HepG2 (cell line): ENCODE measurements around the gene CATSPERD. TPM values are rescaled to one million over a fixed set of nuclear protein-coding genes. Genes with fewer than 3 reads are reported as not detected.

Experiments
- RERE ChIP-seq: IDR thresholded peaks from 2 replicates; pipeline ENCODE4 v1.6.1; 2016; ENCODE audit warnings: low read depth, missing genetic modification reagents, missing compliant biosample characterization
- SNRNP70 ChIP-seq: fragments of 200-400 bp; formaldehyde crosslinking; IDR thresholded peaks from 2 replicates; pipeline ENCODE4 v1.6.1; 2017; ENCODE audit warnings: mild to moderate bottlenecking, low read depth, low read length, moderate library complexity
- TOPORS ChIP-seq: sonication (generic); formaldehyde crosslinking; IDR thresholded peaks from 2 replicates; pipeline ENCODE4 v1.8.0; 2023; ENCODE audit warnings: mild to moderate bottlenecking, missing genetic modification reagents
- TP53 ChIP-seq: sonication (generic); formaldehyde crosslinking; conservative IDR thresholded peaks from 2 replicates; pipeline ENCODE4 v1.4.0; 2020; ENCODE audit warnings: missing genetic modification reagents
- ZNF251 ChIP-seq: sonication (generic); formaldehyde crosslinking; IDR thresholded peaks from 2 replicates; pipeline ENCODE4 v1.9.0; 2021; ENCODE audit warnings: mild to moderate bottlenecking, missing genetic modification reagents
- ZNF337 ChIP-seq: sonication (generic); formaldehyde crosslinking; IDR thresholded peaks from 2 replicates; pipeline ENCODE4 v1.5.1; 2020; ENCODE audit warnings: missing genetic modification reagents, low read depth, mild to moderate bottlenecking, borderline replicate concordance
- ZNF354B ChIP-seq: sonication (generic); formaldehyde crosslinking; IDR thresholded peaks from 2 replicates; pipeline ENCODE4 v1.8.0; 2022; ENCODE audit warnings: mild to moderate bottlenecking, missing genetic modification reagents
- ZNF407 ChIP-seq: sonication (generic); formaldehyde crosslinking; IDR thresholded peaks from one replicate; pipeline ENCODE4 v1.5.1; 2020; ENCODE audit warnings: mild to moderate bottlenecking, missing genetic modification reagents; ENCODE audit errors: not compliant biosample characterization
- ZNF672 ChIP-seq: sonication (generic); formaldehyde crosslinking; IDR thresholded peaks from 2 replicates; pipeline ENCODE4 v1.8.1; 2022; ENCODE audit warnings: missing genetic modification reagents
- ZNF710 ChIP-seq: sonication (generic); formaldehyde crosslinking; IDR thresholded peaks from 2 replicates; pipeline ENCODE4 v1.5.0; 2020; ENCODE audit warnings: mild to moderate bottlenecking, missing genetic modification reagents, borderline replicate concordance
- polyA plus RNA-seq, 8 experiments: library from polyadenylated mRNA; depleted of rRNA in 3 of 8; stranded (reverse) in 7 of 8; unstranded in 1 of 8; fragments of >200 nt; fragmentation: Illumina TruSeq in 4 of 8; extraction: Trizol in 4 of 8; gene quantifications; 2 replicates each; pipeline versions ENCODE4 v1.2.1 to v1.2.3, GENCODE V29; 2011 to 2016; ENCODE audit warnings: low read depth in 4 of 8, missing spikeins in 1 of 8, mixed read lengths in 1 of 8; ENCODE audit not compliant: insufficient read depth in 1 of 8
- total RNA-seq, 5 experiments: library from RNA; depleted of rRNA; stranded (reverse); fragments of >200 nt; fragmentation: Illumina TruSeq; extraction: Trizol; gene quantifications; 2 replicates each; pipeline ENCODE4 v1.2.3, GENCODE V29; 2016; ENCODE audit warnings: low read depth in 1 of 5

CATSPERD gene
- total and polyA plus RNA-seq, 2 of the 13 experiments (the other 11 are each of a cell fraction or from before 2014, with no cell fraction given): 0.04 TPM; not detected in 1

DNA sequence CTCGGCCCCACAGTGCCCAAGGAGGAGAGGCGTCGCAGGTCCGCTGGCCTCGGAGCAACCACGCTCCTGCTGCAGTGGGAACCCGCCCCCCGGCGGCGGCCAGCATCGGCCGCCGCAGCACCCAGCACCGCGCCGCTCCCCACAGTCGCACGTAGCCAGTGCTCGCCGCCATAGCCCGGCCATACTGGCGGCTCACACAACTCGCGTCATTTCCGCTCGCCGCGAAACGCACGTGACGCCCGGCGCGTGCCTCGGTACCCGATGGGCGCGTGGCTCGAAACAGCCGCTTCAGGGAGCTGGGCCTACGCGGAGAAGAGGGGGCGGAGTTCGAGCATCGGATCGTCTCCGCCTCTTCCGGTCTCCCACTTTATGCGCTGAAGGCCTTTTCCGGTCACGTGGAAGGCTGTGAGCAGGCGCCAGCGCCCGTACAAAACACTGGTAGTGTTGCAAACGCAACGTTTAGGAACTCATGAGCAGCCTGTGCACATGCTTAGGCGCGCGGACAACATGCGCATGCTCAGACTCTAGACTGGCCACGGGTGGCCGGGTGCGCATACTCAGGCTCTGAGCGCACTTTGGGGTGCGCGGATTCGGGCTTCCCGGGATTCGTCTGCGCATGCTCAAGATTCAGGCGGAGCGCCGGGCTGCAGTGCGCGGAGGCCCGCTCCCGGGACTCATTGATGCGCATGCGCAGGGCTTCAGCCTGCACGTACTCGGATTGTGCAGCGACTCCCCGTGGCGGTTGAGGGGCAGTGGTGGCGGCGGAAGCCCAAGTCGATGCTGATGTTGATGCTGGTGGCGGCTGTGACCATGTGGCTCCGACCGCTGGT, at the start of gene CATSPERD, which contains the start of gene LONP1 (continued):
- TF ChIP-seq RERE (CRISPR knock-in tag): peak; percentile 39; the same call in 1 of the 2 replicates
- TF ChIP-seq ZNF251: no peak
- TF ChIP-seq SNRNP70: no peak
- no peak for TF ChIP-seq TOPORS (CRISPR knock-in tag)
- TF ChIP-seq TP53 (CRISPR knock-in tag): peak; percentile 76; the same call in 1 of the 2 replicates
- peak; percentile 95 for TF ChIP-seq ZNF337 (CRISPR knock-in tag)
- peak; percentile 65; the same call in 1 of the 2 replicates for TF ChIP-seq ZNF710 (CRISPR knock-in tag)
- TF ChIP-seq ZNF672 (CRISPR knock-in tag): peak; percentile 72; the same call in 1 of the 2 replicates
- TF ChIP-seq ZNF407 (CRISPR knock-in tag): peak; percentile 30
- no peak for TF ChIP-seq ZNF354B
